ENCODE results near the gene PRKD3. TPM values are rescaled to one million over a fixed set of nuclear protein-coding genes. Genes with fewer than 3 reads are reported as not detected.
A peak's percentile ranks its signal among the peaks of the same experiment; 100 is the strongest.

Gene PRKD3
- total and polyA plus RNA-seq, 2 of the 13 experiments (the other 11 are each of a cell fraction or from before 2014, with no cell fraction given) = 11.6 to 38.4 TPM

DNA sequence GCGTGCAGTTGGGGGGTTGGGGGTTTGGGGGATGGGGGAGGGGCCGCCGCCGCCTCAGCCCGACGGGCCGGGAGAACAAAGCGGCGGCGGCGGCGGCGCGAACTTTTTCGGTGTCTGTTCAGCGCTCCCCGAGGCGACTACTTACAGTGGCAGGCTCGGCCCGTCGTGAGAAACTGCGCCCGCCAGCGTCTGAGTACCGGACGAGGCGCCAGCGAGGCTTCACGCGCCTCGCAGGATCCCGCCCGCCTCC is 172 bp downstream of the PRKD3 start (continued):
- TF ChIP-seq, protein P1, sequence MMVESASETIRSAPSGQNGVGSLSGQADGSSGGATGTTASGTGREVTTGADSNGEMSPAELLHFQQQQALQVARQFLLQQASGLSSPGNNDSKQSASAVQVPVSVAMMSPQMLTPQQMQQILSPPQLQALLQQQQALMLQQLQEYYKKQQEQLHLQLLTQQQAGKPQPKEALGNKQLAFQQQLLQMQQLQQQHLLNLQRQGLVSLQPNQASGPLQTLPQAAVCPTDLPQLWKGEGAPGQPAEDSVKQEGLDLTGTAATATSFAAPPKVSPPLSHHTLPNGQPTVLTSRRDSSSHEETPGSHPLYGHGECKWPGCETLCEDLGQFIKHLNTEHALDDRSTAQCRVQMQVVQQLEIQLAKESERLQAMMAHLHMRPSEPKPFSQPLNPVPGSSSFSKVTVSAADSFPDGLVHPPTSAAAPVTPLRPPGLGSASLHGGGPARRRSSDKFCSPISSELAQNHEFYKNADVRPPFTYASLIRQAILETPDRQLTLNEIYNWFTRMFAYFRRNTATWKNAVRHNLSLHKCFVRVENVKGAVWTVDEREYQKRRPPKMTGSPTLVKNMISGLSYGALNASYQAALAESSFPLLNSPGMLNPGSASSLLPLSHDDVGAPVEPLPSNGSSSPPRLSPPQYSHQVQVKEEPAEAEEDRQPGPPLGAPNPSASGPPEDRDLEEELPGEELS (CRISPR knock-in tag; IDR thresholded peaks at IDR 0.05) = peak; percentile 0; the same call in 1 of the 2 replicates
- peak; percentile 10; the same call in 1 of the 2 replicates for TF ChIP-seq KMT2A (CRISPR knock-in tag; IDR thresholded peaks at IDR 0.05)
- TF ChIP-seq, protein P2, sequence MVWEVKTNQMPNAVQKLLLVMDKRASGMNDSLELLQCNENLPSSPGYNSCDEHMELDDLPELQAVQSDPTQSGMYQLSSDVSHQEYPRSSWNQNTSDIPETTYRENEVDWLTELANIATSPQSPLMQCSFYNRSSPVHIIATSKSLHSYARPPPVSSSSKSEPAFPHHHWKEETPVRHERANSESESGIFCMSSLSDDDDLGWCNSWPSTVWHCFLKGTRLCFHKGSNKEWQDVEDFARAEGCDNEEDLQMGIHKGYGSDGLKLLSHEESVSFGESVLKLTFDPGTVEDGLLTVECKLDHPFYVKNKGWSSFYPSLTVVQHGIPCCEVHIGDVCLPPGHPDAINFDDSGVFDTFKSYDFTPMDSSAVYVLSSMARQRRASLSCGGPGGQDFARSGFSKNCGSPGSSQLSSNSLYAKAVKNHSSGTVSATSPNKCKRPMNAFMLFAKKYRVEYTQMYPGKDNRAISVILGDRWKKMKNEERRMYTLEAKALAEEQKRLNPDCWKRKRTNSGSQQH (CRISPR knock-in tag; IDR thresholded peaks at IDR 0.05; ENCODE audit: low read depth) = no peak
- no peak for TF ChIP-seq ONECUT2 (CRISPR knock-in tag; IDR thresholded peaks at IDR 0.05)
- no peak for TF ChIP-seq TCF7L2 (IDR thresholded peaks at IDR 0.05; ENCODE audit: low read depth, low read length)
- peak; percentile 28; the same call in 1 of the 2 replicates for TF ChIP-seq HOXA3 (CRISPR knock-in tag; IDR thresholded peaks at IDR 0.05)
- TF ChIP-seq, protein P3, sequence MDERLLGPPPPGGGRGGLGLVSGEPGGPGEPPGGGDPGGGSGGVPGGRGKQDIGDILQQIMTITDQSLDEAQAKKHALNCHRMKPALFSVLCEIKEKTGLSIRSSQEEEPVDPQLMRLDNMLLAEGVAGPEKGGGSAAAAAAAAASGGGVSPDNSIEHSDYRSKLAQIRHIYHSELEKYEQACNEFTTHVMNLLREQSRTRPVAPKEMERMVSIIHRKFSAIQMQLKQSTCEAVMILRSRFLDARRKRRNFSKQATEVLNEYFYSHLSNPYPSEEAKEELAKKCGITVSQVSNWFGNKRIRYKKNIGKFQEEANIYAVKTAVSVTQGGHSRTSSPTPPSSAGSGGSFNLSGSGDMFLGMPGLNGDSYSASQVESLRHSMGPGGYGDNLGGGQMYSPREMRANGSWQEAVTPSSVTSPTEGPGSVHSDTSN (CRISPR knock-in tag; IDR thresholded peaks at IDR 0.05) = no peak
- TF ChIP-seq ZNF746 (CRISPR knock-in tag; IDR thresholded peaks at IDR 0.05) = peak; percentile 87
- peak; percentile 99 for TF ChIP-seq HNRNPK (IDR thresholded peaks at IDR 0.05; ENCODE audit: low read depth, low read length, poor library complexity, severe bottlenecking)
- no peak for TF ChIP-seq ZFP37 (CRISPR knock-in tag; IDR thresholded peaks at IDR 0.05; ENCODE audit: borderline replicate concordance)
- TF ChIP-seq ERF (CRISPR knock-in tag; IDR thresholded peaks at IDR 0.05) = no peak
- no peak for TF ChIP-seq RBM39 (IDR thresholded peaks at IDR 0.05; ENCODE audit: low read depth, low read length, poor library complexity, severe bottlenecking)
- TF ChIP-seq ZNF83 (CRISPR knock-in tag; IDR thresholded peaks at IDR 0.05; ENCODE audit: borderline replicate concordance) = no peak
- TF ChIP-seq FIP1L1 (IDR thresholded peaks at IDR 0.05; ENCODE audit: borderline replicate concordance, insufficient read depth, low read depth, low read length) = no peak
- TF ChIP-seq, protein P4, sequence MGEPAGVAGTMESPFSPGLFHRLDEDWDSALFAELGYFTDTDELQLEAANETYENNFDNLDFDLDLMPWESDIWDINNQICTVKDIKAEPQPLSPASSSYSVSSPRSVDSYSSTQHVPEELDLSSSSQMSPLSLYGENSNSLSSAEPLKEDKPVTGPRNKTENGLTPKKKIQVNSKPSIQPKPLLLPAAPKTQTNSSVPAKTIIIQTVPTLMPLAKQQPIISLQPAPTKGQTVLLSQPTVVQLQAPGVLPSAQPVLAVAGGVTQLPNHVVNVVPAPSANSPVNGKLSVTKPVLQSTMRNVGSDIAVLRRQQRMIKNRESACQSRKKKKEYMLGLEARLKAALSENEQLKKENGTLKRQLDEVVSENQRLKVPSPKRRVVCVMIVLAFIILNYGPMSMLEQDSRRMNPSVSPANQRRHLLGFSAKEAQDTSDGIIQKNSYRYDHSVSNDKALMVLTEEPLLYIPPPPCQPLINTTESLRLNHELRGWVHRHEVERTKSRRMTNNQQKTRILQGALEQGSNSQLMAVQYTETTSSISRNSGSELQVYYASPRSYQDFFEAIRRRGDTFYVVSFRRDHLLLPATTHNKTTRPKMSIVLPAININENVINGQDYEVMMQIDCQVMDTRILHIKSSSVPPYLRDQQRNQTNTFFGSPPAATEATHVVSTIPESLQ (CRISPR knock-in tag; conservative IDR thresholded peaks at IDR 0.05) = no peak
- no peak for TF ChIP-seq NR2F2 (IDR thresholded peaks at IDR 0.05; ENCODE audit: borderline replicate concordance, low read depth)
- no peak for TF ChIP-seq HIVEP1 (CRISPR knock-in tag; IDR thresholded peaks at IDR 0.05)
- no peak for TF ChIP-seq CBFB (CRISPR knock-in tag; IDR thresholded peaks at IDR 0.05)
- no peak for TF ChIP-seq HOXA7 (CRISPR knock-in tag; IDR thresholded peaks at IDR 0.05)
- peak; percentile 73 for TF ChIP-seq POLR2G (IDR thresholded peaks at IDR 0.05; ENCODE audit: low read depth, low read length)
- no peak for TF ChIP-seq ZSCAN20 (CRISPR knock-in tag; IDR thresholded peaks at IDR 0.05; ENCODE audit: borderline replicate concordance)
- no peak for TF ChIP-seq SMAD9 (CRISPR knock-in tag; IDR thresholded peaks at IDR 0.05)
